GM23338 (cell line): ENCODE results near the gene KCTD12. TPM values are rescaled to one million over a fixed set of nuclear protein-coding genes. Genes with fewer than 3 reads are reported as not detected.

Experiments
- ATAC-seq: fragments of 200-7000 bp; cut with Tn5 transposase; 3 replicates; pipeline ENCODE4 v1.9.1; 2020
- DNase-seq: peaks from one replicate; pipeline ENCODE4 v3.0.0-alpha.2; 2015; ENCODE audit warnings: low spot score
- H2AFZ ChIP-seq: fragments of 200-600 bp; sonication (generic); 2 replicates; pipeline ENCODE4 v1.8.0; 2016; ENCODE audit warnings: antibody characterized with exemption, mild to moderate bottlenecking, moderate library complexity
- H3F3A ChIP-seq: fragments of 200-600 bp; sonication (generic); replicated peaks from 2 replicates; pipeline ENCODE4 v1.8.0; 2017; ENCODE audit warnings: antibody characterized with exemption, mixed run types, low read depth
- H3K27ac ChIP-seq: fragments of 200-600 bp; sonication (generic); 2 replicates; pipeline ENCODE4 v1.6.1; 2016; ENCODE audit warnings: low read depth
- H3K27me3 ChIP-seq: fragments of 200-600 bp; sonication (generic); 2 replicates; pipeline ENCODE4 v1.8.0; 2016; ENCODE audit warnings: mild to moderate bottlenecking, mixed run types, moderate library complexity; ENCODE audit not compliant: insufficient read depth
- H3K36me3 ChIP-seq: fragments of 200-600 bp; sonication (generic); 2 replicates; pipeline ENCODE4 v1.8.0; 2016; ENCODE audit warnings: mild to moderate bottlenecking; ENCODE audit not compliant: insufficient read depth
- H3K4me1 ChIP-seq: fragments of 200-600 bp; sonication (generic); 2 replicates; pipeline ENCODE4 v1.8.0; 2016; ENCODE audit warnings: mild to moderate bottlenecking, moderate library complexity; ENCODE audit not compliant: insufficient read depth
- H3K4me2 ChIP-seq: fragments of 200-600 bp; sonication (generic); 2 replicates; pipeline ENCODE4 v1.7.1; 2017; ENCODE audit warnings: mixed run types
- H3K4me3 ChIP-seq: fragments of 200-600 bp; sonication (generic); 2 replicates; pipeline ENCODE4 v1.6.1; 2016; ENCODE audit warnings: mixed run types
- H3K79me2 ChIP-seq: fragments of 200-600 bp; sonication (generic); replicated peaks from 2 replicates; pipeline ENCODE4 v1.8.0; 2017; ENCODE audit warnings: mild to moderate bottlenecking; ENCODE audit not compliant: insufficient read depth
- H3K9me2 ChIP-seq: fragments of 200-600 bp; sonication (generic); 2 replicates; pipeline ENCODE4 v1.8.0; 2017; ENCODE audit not compliant: insufficient read depth
- H4K20me1 ChIP-seq: fragments of 200-600 bp; sonication (generic); replicated peaks from 2 replicates; pipeline ENCODE4 v1.8.0; 2017; ENCODE audit warnings: mild to moderate bottlenecking; ENCODE audit not compliant: insufficient read depth
- H3K27ac Mint-ChIP-seq: 2 replicates; pipeline ENCODE4 v1.8.0; 2020; ENCODE audit warnings: inconsistent platforms, mild to moderate bottlenecking, moderate library complexity, mixed read lengths
- H3K27me3 Mint-ChIP-seq: 3 replicates; pipeline ENCODE4 v1.8.0; 2022; ENCODE audit warnings: low read depth, mild to moderate bottlenecking, moderate library complexity, mixed read lengths, inconsistent platforms; ENCODE audit not compliant: insufficient read depth, poor library complexity
- H3K36me3 Mint-ChIP-seq: 3 replicates; pipeline ENCODE4 v1.8.0; 2021; ENCODE audit warnings: low read depth, mild to moderate bottlenecking, inconsistent platforms, moderate library complexity, mixed read lengths
- H3K4me1 Mint-ChIP-seq: 3 replicates; pipeline ENCODE4 v1.8.0; 2020; ENCODE audit warnings: mild to moderate bottlenecking, inconsistent platforms, mixed read lengths
- H3K4me3 Mint-ChIP-seq: 3 replicates; pipeline ENCODE4 v1.8.0; 2021; ENCODE audit warnings: moderate library complexity, mild to moderate bottlenecking, inconsistent platforms, mixed read lengths
- H3K9me3 Mint-ChIP-seq: 3 replicates; pipeline ENCODE4 v1.8.0; 2020; ENCODE audit warnings: moderate library complexity, mild to moderate bottlenecking, inconsistent platforms, mixed read lengths
- CREB1 ChIP-seq: fragments of 250-450 bp; sonication (Bioruptor Pico); IDR thresholded peaks from 2 replicates; pipeline ENCODE4 v1.5.0; 2020; ENCODE audit warnings: low read depth, mild to moderate bottlenecking, moderate library complexity
- CTCF ChIP-seq, 2 experiments: fragments of 200-600 bp in 1 of 2; sonication (generic) in 1 of 2; conservative IDR thresholded peaks; 2 replicates each; pipeline versions ENCODE4 v1.5.1 to v1.6.1; 2016 to 2017; ENCODE audit warnings: antibody characterized with exemption in 2 of 2, low read depth in 2 of 2, mild to moderate bottlenecking in 2 of 2, moderate library complexity in 1 of 2
- ETS1 ChIP-seq: IDR thresholded peaks from 2 replicates; pipeline ENCODE4 v1.6.1; 2016; ENCODE audit warnings: antibody characterized with exemption
- JUNB ChIP-seq: IDR thresholded peaks from one replicate; pipeline ENCODE4 v1.6.1; 2016; ENCODE audit warnings: antibody characterized with exemption; ENCODE audit not compliant: unreplicated experiment
- NANOG ChIP-seq: IDR thresholded peaks from 2 replicates; pipeline ENCODE4 v1.6.1; 2016; ENCODE audit warnings: antibody characterized with exemption, borderline replicate concordance
- POLR2AphosphoS5 ChIP-seq: IDR thresholded peaks from 2 replicates; pipeline ENCODE4 v1.6.1; 2016; ENCODE audit warnings: antibody characterized with exemption, low read depth
- STAT1 ChIP-seq: IDR thresholded peaks from one replicate; pipeline ENCODE4 v1.6.1; 2016; ENCODE audit warnings: antibody characterized with exemption; ENCODE audit not compliant: unreplicated experiment
- ZNF114 ChIP-seq: fragments of 250-450 bp; sonication (Bioruptor Pico); IDR thresholded peaks from 2 replicates; pipeline ENCODE4 v1.5.0; 2020; ENCODE audit warnings: mild to moderate bottlenecking, moderate library complexity
- ZNF331 ChIP-seq: fragments of 250-450 bp; sonication (Bioruptor Pico); IDR thresholded peaks from 2 replicates; pipeline ENCODE4 v1.5.0; 2020; ENCODE audit warnings: low read depth, mild to moderate bottlenecking, moderate library complexity
- ZNF462 ChIP-seq: fragments of 250-450 bp; sonication (Bioruptor Pico); IDR thresholded peaks from 2 replicates; pipeline ENCODE4 v1.5.0; 2020; ENCODE audit warnings: mild to moderate bottlenecking, moderate library complexity
- polyA plus RNA-seq: library from polyadenylated mRNA; unstranded; fragments of >200 nt; fragmentation: Nextera tagmentation; extraction: Ambion mirVana; gene quantifications from 2 replicates; pipeline ENCODE4 v1.2.1, GENCODE V29; 2016
- total RNA-seq: library from RNA; depleted of rRNA; stranded (reverse); fragments of >200 nt; shearing (Covaris generic); gene quantifications from 2 replicates; pipeline ENCODE4 v1.2.3, GENCODE V29; 2014

KCTD12 gene
- total and polyA plus RNA-seq, 2 experiments from 2014 or later, result 3.3 to 12.0 TPM

GRCh38 chr13:76890021-76890420 lies 3.8 kb upstream of the KCTD12 start:
- no peaks in the 10 kb centered on the region for H3K9me3 Mint-ChIP-seq
- Histone ChIP-seq H4K20me1 (no peaks in the 10 kb centered on the region; the same call in 1 of the 2 replicates), H3K4me1 (peaks cover 11% of the 10 kb centered on the region; the same call in 1 of the 2 replicates), H3K79me2 (no peaks in the 10 kb centered on the region), H3K27me3 (peaks cover 48% of the 10 kb centered on the region), H3F3A (peaks cover 6% of the 10 kb centered on the region; the same call in 1 of the 2 replicates), H3K36me3 (no peaks in the 10 kb centered on the region), H3K27ac (no peak overlapping the region), H3K4me2 (no peak overlapping the region), H2AFZ (no peak overlapping the region), H3K9me2 (no peaks in the 10 kb centered on the region), H3K4me3 (no peak overlapping the region)
- H3K4me1 Mint-ChIP-seq, result peaks cover 8% of the 10 kb centered on the region
- no peak overlapping the region for H3K4me3 Mint-ChIP-seq
- DNase-seq (no peak), ATAC-seq (no peak)
- peaks cover 22% of the 10 kb centered on the region for H3K27me3 Mint-ChIP-seq
- no peak for TF ChIP-seq ETS1
- TF ChIP-seq ZNF114 (CRISPR knock-in tag), result no peak
- no peak for TF ChIP-seq CREB1 (CRISPR knock-in tag)
- TF ChIP-seq ZNF331, result no peak
- no peak for TF ChIP-seq ZNF462
- no peak for TF ChIP-seq POLR2AphosphoS5
- no peak for TF ChIP-seq NANOG
- no peak for TF ChIP-seq STAT1
- TF ChIP-seq JUNB, result no peak
- no peak for TF ChIP-seq CTCF (conservative IDR thresholded peaks at IDR 0.05; ENCODE audit: low read depth in 2 of 2)
- no peak overlapping the region for H3K27ac Mint-ChIP-seq
- no peaks in the 10 kb centered on the region for H3K36me3 Mint-ChIP-seq
